SK-N-SH treated with all-trans-retinoic acid at 6 μM for 48 hours (cell line): ENCODE results near the gene URB2.

Source experiments
- ATAC-seq: fragments of 200-7000 bp; cut with Tn5 transposase; 3 replicates; pipeline ENCODE4 v1.9.1; 2020; ENCODE audit warnings: mild to moderate bottlenecking, moderate library complexity
- BACH2 ChIP-seq: fragments of 250-450 bp; sonication (Bioruptor Pico); IDR thresholded peaks from 2 replicates; pipeline ENCODE4 v1.9.0; 2021; ENCODE audit warnings: mild to moderate bottlenecking, borderline replicate concordance
- CSDC2 ChIP-seq: fragments of 250-450 bp; sonication (Bioruptor Pico); IDR thresholded peaks from 2 replicates; pipeline ENCODE4 v1.5.0; 2020; ENCODE audit warnings: mild to moderate bottlenecking, moderate library complexity
- CSRNP3 ChIP-seq: fragments of 250-450 bp; sonication (Bioruptor Pico); IDR thresholded peaks from 2 replicates; pipeline ENCODE4 v1.5.1; 2021; ENCODE audit warnings: mild to moderate bottlenecking, moderate library complexity
- ESRRG ChIP-seq: fragments of 250-450 bp; sonication (Bioruptor Pico); IDR thresholded peaks from 2 replicates; pipeline ENCODE4 v1.6.1; 2021; ENCODE audit warnings: mild to moderate bottlenecking
- GLIS3 ChIP-seq: fragments of 250-450 bp; sonication (Bioruptor Pico); IDR thresholded peaks from 2 replicates; pipeline ENCODE4 v1.5.0; 2020; ENCODE audit warnings: mild to moderate bottlenecking, moderate library complexity
- OSR1 ChIP-seq: fragments of 250-450 bp; sonication (Bioruptor Pico); IDR thresholded peaks from 2 replicates; pipeline ENCODE4 v1.8.0; 2022; ENCODE audit warnings: moderate library complexity, mild to moderate bottlenecking, inconsistent platforms
- PATZ1 ChIP-seq: fragments of 250-450 bp; sonication (Bioruptor Pico); IDR thresholded peaks from 2 replicates; pipeline ENCODE4 v1.8.0; 2020; ENCODE audit warnings: mild to moderate bottlenecking, moderate library complexity, borderline replicate concordance
- POU6F1 ChIP-seq: fragments of 250-450 bp; sonication (Bioruptor Pico); IDR thresholded peaks from 2 replicates; pipeline ENCODE4 v1.8.0; 2021; ENCODE audit warnings: low read depth, mild to moderate bottlenecking, moderate library complexity, borderline replicate concordance
- PPARA ChIP-seq: fragments of 250-450 bp; sonication (Bioruptor Pico); IDR thresholded peaks from 2 replicates; pipeline ENCODE4 v1.5.0; 2020; ENCODE audit warnings: mild to moderate bottlenecking, borderline replicate concordance
- RARB ChIP-seq: fragments of 250-450 bp; sonication (Bioruptor Pico); IDR thresholded peaks from 2 replicates; pipeline ENCODE4 v1.8.0; 2021; ENCODE audit warnings: mild to moderate bottlenecking, moderate library complexity
- SNAI2 ChIP-seq: fragments of 250-450 bp; sonication (Bioruptor Pico); IDR thresholded peaks from 2 replicates; pipeline ENCODE4 v1.5.0; 2020; ENCODE audit warnings: mild to moderate bottlenecking, moderate library complexity
- TCF4 ChIP-seq: fragments of 250-450 bp; sonication (Bioruptor Pico); IDR thresholded peaks from 2 replicates; pipeline ENCODE4 v1.8.0; 2021; ENCODE audit warnings: mild to moderate bottlenecking, moderate library complexity, borderline replicate concordance
- TOX ChIP-seq: fragments of 250-450 bp; sonication (Bioruptor Pico); IDR thresholded peaks from 2 replicates; pipeline ENCODE4 v1.8.0; 2021; ENCODE audit warnings: mild to moderate bottlenecking, moderate library complexity, borderline replicate concordance
- TSHZ2 ChIP-seq: fragments of 250-450 bp; sonication (Bioruptor Pico); IDR thresholded peaks from 2 replicates; pipeline ENCODE4 v1.5.0; 2020; ENCODE audit warnings: mild to moderate bottlenecking, moderate library complexity
- ZC3H10 ChIP-seq: fragments of 250-450 bp; sonication (Bioruptor Pico); IDR thresholded peaks from 2 replicates; pipeline ENCODE4 v1.5.1; 2021; ENCODE audit warnings: mild to moderate bottlenecking, moderate library complexity
- ZFP3 ChIP-seq: fragments of 250-450 bp; sonication (Bioruptor Pico); IDR thresholded peaks from 2 replicates; pipeline ENCODE4 v1.5.0; 2020; ENCODE audit warnings: mild to moderate bottlenecking, moderate library complexity
- ZFP30 ChIP-seq: fragments of 450-650 bp; formaldehyde crosslinking; IDR thresholded peaks from 2 replicates; pipeline ENCODE4 v1.5.0; 2022; ENCODE audit warnings: mild to moderate bottlenecking, moderate library complexity
- ZNF70 ChIP-seq: fragments of 450-650 bp; formaldehyde crosslinking; IDR thresholded peaks from 2 replicates; pipeline ENCODE4 v1.5.0; 2020; ENCODE audit warnings: mild to moderate bottlenecking, moderate library complexity
- ZNF8 ChIP-seq: fragments of 450-650 bp; formaldehyde crosslinking; IDR thresholded peaks from 2 replicates; pipeline ENCODE4 v1.5.0; 2020; ENCODE audit warnings: mild to moderate bottlenecking, moderate library complexity

The URB2 gene

GRCh38 chr1:229581485-229581884 lies 44.6 kb upstream of the URB2 start:
- no peak for ATAC-seq

GRCh38 chr1:229582011-229582694 lies 43.9 kb upstream of the URB2 start:
- TF ChIP-seq ZNF70 (CRISPR knock-in tag) (no peak), OSR1 (CRISPR knock-in tag) (no peak), PPARA (CRISPR knock-in tag) (no peak), TOX (CRISPR knock-in tag) (no peak), SNAI2 (CRISPR knock-in tag) (no peak), RARB (CRISPR knock-in tag) (no peak), ZFP3 (CRISPR knock-in tag) (no peak), PATZ1 (CRISPR knock-in tag) (no peak)
- ATAC-seq = no peak

More at GRCh38 chr1:229581485-229581884, 44.6 kb upstream of the URB2 start:
- TF ChIP-seq ZFP3 (CRISPR knock-in tag) (no peak), TCF4 (CRISPR knock-in tag) (no peak), POU6F1 (CRISPR knock-in tag) (no peak)

- no peak for ATAC-seq
- TF ChIP-seq ESRRG (CRISPR knock-in tag) = no peak
- no peak for TF ChIP-seq CSRNP3 (CRISPR knock-in tag)
- no peak for TF ChIP-seq ZNF8 (CRISPR knock-in tag)
- TF ChIP-seq SNAI2 (CRISPR knock-in tag) = no peak
- no peak for TF ChIP-seq BACH2
- TF ChIP-seq GLIS3 (CRISPR knock-in tag) = no peak
- TF ChIP-seq ZFP30 = no peak
- no peak for TF ChIP-seq ZFP3 (CRISPR knock-in tag)
- no peak for TF ChIP-seq CSDC2
- no peak for TF ChIP-seq ZNF70 (CRISPR knock-in tag)
- TF ChIP-seq POU6F1 (CRISPR knock-in tag) = no peak
- no peak for TF ChIP-seq TSHZ2 (CRISPR knock-in tag)
- no peak for TF ChIP-seq ZC3H10 (CRISPR knock-in tag)
Measured at GRCh38 chr1:229582715-229583114, 43.3 kb upstream of the URB2 start.

- TF ChIP-seq ESRRG (CRISPR knock-in tag) = no peak
- no peak for TF ChIP-seq OSR1 (CRISPR knock-in tag)
- TF ChIP-seq CSDC2 = no peak
- no peak for TF ChIP-seq GLIS3 (CRISPR knock-in tag)
- TF ChIP-seq TOX (CRISPR knock-in tag) = no peak
- no peak for TF ChIP-seq ZFP30
- ATAC-seq = peak; percentile 35; the same call in 2 of the 3 replicates
Measured at GRCh38 chr1:229585338-229585737, 40.7 kb upstream of the URB2 start.
